Measurements from ENCODE around the gene IFI16. TPM values are rescaled to one million over a fixed set of nuclear protein-coding genes. Genes with fewer than 3 reads are reported as not detected.

IFI16 gene
- total RNA-seq, 2 donors from 2014 or later, result 31.1 to 41.2 TPM

DNA sequence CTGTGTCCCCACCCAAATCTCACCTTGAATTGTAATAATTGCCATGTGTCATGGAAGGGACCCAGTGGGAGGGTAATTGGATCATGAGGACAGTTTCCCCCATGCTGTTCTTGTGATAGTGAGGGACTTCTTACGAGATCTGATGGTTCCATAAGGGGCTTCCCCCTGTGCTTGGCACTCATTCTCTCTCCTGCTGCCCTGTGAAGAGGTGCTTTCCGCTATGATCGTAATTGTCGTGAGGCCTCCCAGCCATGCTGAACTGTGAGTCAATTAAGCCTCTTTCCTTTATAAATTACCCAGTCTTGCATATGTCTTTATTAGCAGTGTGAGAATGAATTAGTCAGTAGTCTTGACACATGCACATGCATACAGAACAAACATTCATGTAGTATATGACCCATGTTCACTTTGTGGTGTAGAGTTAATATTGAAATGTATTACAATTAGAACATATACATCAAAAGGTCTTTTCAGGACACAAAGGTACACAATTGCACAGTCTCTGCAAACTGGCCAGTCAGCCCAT is 16.9 kb upstream of the IFI16 start:
- Histone ChIP-seq H3K4me3 (no peak overlapping the region), H3K27ac (no peak overlapping the region), H3K4me1 (no peaks in the 10 kb centered on the region), H3K27me3 (no peaks in the 10 kb centered on the region), H3K9me3 (peaks cover 0 to 3% of the 10 kb centered on the region in 2 donors), H3K36me3 (no peaks in the 10 kb centered on the region)
- TF ChIP-seq, protein P1, sequence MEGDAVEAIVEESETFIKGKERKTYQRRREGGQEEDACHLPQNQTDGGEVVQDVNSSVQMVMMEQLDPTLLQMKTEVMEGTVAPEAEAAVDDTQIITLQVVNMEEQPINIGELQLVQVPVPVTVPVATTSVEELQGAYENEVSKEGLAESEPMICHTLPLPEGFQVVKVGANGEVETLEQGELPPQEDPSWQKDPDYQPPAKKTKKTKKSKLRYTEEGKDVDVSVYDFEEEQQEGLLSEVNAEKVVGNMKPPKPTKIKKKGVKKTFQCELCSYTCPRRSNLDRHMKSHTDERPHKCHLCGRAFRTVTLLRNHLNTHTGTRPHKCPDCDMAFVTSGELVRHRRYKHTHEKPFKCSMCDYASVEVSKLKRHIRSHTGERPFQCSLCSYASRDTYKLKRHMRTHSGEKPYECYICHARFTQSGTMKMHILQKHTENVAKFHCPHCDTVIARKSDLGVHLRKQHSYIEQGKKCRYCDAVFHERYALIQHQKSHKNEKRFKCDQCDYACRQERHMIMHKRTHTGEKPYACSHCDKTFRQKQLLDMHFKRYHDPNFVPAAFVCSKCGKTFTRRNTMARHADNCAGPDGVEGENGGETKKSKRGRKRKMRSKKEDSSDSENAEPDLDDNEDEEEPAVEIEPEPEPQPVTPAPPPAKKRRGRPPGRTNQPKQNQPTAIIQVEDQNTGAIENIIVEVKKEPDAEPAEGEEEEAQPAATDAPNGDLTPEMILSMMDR (IDR thresholded peaks at IDR 0.05), result no peak
- DNase-seq (ENCODE audit: low spot score), result no peak

DNA sequence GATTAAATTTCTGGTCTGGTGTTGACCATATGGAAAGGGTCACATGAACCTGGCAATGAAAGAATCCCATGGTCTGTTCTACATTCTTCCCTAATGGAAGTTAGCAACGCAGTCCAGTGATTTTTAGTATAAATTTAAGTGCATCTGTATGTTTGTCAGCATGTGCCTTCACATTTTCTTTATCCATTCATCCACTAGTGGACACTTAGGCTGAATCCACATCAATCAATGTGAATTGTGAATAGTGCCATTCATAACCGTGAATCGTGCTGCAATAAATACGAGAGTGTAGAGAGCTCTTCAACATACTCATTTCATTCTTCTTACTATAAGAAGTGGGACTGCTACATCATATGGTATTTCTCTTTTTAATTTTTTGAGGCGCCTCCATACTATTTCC is 12.7 kb upstream of the IFI16 start:
- TF ChIP-seq, protein P1 (IDR thresholded peaks at IDR 0.05), result no peak
- H3K27ac ChIP-seq, result no peak overlapping the region

DNA sequence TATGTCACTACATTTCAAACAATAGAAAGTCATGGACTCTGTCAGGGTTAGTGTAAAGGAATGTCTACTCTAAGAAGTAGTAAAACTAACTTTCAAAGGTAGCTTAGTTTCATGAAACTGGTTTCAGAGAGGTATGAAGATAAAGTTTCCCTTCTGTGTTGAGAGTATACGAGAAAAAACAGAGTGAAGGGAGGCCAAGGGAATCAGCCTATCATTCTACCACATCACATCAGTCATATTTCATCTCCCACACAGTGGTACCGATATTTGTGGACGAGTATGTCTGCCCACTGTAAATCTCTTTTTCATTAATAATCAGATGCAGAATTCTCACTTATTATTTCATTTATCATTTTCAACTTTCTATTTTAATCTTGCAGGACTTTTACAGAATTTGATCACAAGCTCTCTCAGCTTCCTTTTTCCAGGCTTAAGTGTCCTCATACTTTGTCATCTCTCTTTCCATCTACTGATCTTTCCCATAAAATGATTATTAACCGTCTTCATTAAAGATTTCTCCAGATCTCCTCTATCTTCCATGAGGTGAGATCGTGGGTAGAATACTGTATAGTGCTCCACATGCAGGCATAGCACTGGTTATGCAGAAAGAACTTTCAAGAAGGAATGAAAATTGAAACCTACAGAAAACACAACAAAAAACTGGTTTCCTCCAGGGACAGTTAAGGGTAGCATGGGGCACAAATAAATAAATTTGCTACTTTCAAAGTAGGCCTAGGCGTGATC is 11.5 kb upstream of the IFI16 start:
- DNase-seq (ENCODE audit: low spot score), result no peak
- TF ChIP-seq, protein P1 (IDR thresholded peaks at IDR 0.05), result no peak
- peak overlapping the region in 1 of 2 donors; percentile 50 for H3K4me3 ChIP-seq
- peaks cover 0 to 3% of the 10 kb centered on the region in 2 donors for H3K9me3 ChIP-seq
- H3K4me1 ChIP-seq, result peaks cover 0 to 20% of the 10 kb centered on the region in 2 donors
- H3K36me3 ChIP-seq, result no peaks in the 10 kb centered on the region
- peak overlapping the region in 1 of 2 donors; percentile 87 for H3K27ac ChIP-seq
- H3K27me3 ChIP-seq, result no peaks in the 10 kb centered on the region

More for the DNA sequence above, 12.7 kb upstream of the IFI16 start:
- Histone ChIP-seq H3K9me3 (peaks cover 0 to 3% of the 10 kb centered on the region in 2 donors), H3K27me3 (no peaks in the 10 kb centered on the region), H3K36me3 (no peaks in the 10 kb centered on the region), H3K4me1 (peaks cover 0 to 17% of the 10 kb centered on the region in 2 donors), H3K4me3 (no peak overlapping the region)
- DNase-seq (ENCODE audit: low spot score), result no peak

DNA sequence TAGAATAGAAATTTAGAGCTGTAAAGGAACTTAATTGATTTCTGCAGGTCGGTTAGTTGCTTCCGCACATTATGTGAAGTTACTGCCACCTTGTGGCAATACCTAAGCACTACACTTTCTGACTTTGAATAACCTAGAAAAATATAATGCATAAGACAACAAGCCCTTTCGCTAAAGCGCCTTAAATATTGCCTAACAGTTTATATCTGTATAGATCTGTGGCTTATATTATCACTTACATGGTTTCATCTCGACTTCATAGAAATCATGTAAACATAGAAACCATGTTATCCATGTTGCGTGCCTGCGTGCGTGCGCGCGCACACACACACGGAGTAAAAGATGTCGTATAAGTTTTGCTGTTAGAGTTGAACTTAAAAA is 10.9 kb upstream of the IFI16 start:
- Histone ChIP-seq H3K4me1 (peaks cover 0 to 20% of the 10 kb centered on the region in 2 donors), H3K27me3 (no peaks in the 10 kb centered on the region), H3K9me3 (peaks cover 0 to under 1% of the 10 kb centered on the region in 2 donors), H3K4me3 (peak overlapping the region; percentile 40 to 50), H3K36me3 (no peaks in the 10 kb centered on the region), H3K27ac (peak overlapping the region; percentile 86 to 87)
- TF ChIP-seq, protein P1 (IDR thresholded peaks at IDR 0.05), result peak; percentile 68 to 94
- DNase-seq (ENCODE audit: low spot score), result peak; percentile 69

DNA sequence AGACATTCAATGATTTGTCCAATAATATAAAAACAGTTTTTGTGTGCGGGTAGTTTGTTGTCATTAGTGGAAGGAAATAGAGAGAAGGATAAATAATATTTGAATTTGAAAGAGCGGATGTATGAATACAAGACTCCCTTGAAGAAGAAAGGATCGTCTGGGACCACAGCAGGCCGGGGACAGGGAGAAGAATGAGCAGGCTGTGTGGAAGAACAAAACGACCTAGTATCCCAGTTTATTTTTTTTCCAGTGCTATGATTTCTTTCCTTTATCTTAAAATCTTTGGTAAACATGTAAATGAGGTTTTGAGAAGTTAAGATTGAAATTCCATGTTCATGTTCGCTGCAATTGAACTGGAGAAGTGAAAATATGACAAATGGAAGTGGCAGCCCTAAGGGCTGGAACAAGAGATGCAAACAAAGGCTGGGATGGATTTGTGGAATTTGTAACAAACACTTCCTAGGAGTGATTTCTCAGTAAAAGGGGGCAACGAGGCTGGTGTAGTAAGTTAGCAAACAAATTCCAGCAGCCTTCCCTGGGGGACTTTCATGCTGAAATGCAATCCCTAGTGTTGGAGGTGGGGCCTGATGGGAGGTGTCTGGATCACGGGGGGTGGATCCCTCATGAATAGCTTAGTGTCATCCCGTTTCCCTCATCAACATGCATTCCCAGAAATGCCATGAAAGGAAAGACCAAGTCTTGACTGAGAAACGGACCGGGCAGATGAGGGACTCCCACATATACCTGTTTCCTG is 10.2 kb upstream of the IFI16 start:
- Histone ChIP-seq H3K27me3 (no peaks in the 10 kb centered on the region), H3K36me3 (no peaks in the 10 kb centered on the region), H3K9me3 (no peaks in the 10 kb centered on the region), H3K4me1 (peaks cover 0 to 20% of the 10 kb centered on the region in 2 donors), H3K27ac (peak overlapping the region; percentile 86 to 87), H3K4me3 (peak overlapping the region; percentile 40 to 50)
- TF ChIP-seq, protein P1 (IDR thresholded peaks at IDR 0.05), result peak in 1 of 2 donors; percentile 10
- peak; percentile 94 for DNase-seq (ENCODE audit: low spot score)

All from right atrium auricular region (tissue), 2 donors.